Measurements from ENCODE around the gene EXOSC2. TPM values are rescaled to one million over a fixed set of nuclear protein-coding genes. Genes with fewer than 3 reads are reported as not detected.

The EXOSC2 gene
- total and polyA plus RNA-seq, 2 of the 8 experiments (the other 6 are each of a cell fraction or from before 2014, with no cell fraction given), result 47.8 to 93.6 TPM

- H3K4me2 ChIP-seq (ENCODE audit: insufficient read depth in 1 of 2, low read depth in 2 of 2, low read length in 2 of 2), result peak overlapping the region; percentile 62 to 74
- no peak overlapping the region; the same call in 1 of the 2 replicates for H3K18ac ChIP-seq (ENCODE audit: extremely low read depth, low read length)
- H4K8ac ChIP-seq (ENCODE audit: extremely low read depth, insufficient read depth, low read length), result peak overlapping the region; percentile 48
- peaks cover 4 to 34% (median 19%) of the 10 kb centered on the region in 4 experiments for H3K4me1 ChIP-seq (replicated peaks in 1 of 4; ENCODE audit: control insufficient read depth in 3 of 4, insufficient read depth in 4 of 4, low read length in 3 of 4)
- H3K9me3 ChIP-seq (ENCODE audit: insufficient read depth in 2 of 2, low read depth in 1 of 2, low read length in 1 of 2), result peaks cover 6 to 8% of the 10 kb centered on the region in 2 experiments; a peak in 3 of 4 replicates
- peaks cover 0 to 6% (median 0%) of the 10 kb centered on the region in 4 experiments; a peak in 1 of 8 replicates for H3K36me3 ChIP-seq (ENCODE audit: control insufficient read depth in 2 of 4, insufficient read depth in 4 of 4, low read length in 3 of 4)
- H2BK20ac ChIP-seq (ENCODE audit: low read length), result no peak overlapping the region
- H4K5ac ChIP-seq (ENCODE audit: insufficient read length, low read depth, low read length), result no peak overlapping the region
- DNase-seq (ENCODE audit: low read depth in 1 of 2, low spot score in 2 of 2) (peak in 1 of 2 experiments; percentile 75), FAIRE-seq (no peak)
- no peak overlapping the region for H2AK5ac ChIP-seq (ENCODE audit: low read depth, low read length)
- H3K23ac ChIP-seq (ENCODE audit: insufficient read length), result no peak overlapping the region
- H3K9ac ChIP-seq (replicated peaks in 1 of 4; ENCODE audit: extremely low read depth in 1 of 4, low read depth in 3 of 4, low read length in 3 of 4), result no peak overlapping the region
- H4K20me1 ChIP-seq (replicated peaks in 1 of 2; ENCODE audit: control insufficient read depth in 1 of 2, insufficient read depth in 2 of 2, low read length in 2 of 2), result peaks cover 7 to 14% of the 10 kb centered on the region in 2 experiments
- peak overlapping the region; percentile 25 to 62 (median 34) for H3K4me3 ChIP-seq (ENCODE audit: extremely low read depth in 1 of 4, insufficient read depth in 2 of 4, low read depth in 3 of 4, low read length in 4 of 4)
- H3K27me3 ChIP-seq (replicated peaks in 1 of 4; ENCODE audit: control insufficient read depth in 3 of 4, extremely low read depth in 1 of 4, insufficient read depth in 3 of 4, low read length in 3 of 4), result peaks cover 80 to 100% (median 96%) of the 10 kb centered on the region in 4 experiments
- no peak overlapping the region for H3K14ac ChIP-seq (ENCODE audit: insufficient read length)
- H2BK15ac ChIP-seq (ENCODE audit: low read length), result no peak overlapping the region
- H3K23me2 ChIP-seq (ENCODE audit: low read depth, low read length), result peaks cover 12% of the 10 kb centered on the region; the same call in 1 of the 2 replicates
- no peak overlapping the region for H3K56ac ChIP-seq (replicated peaks; ENCODE audit: insufficient read length, low read depth, low read length)
- H2BK120ac ChIP-seq (replicated peaks; ENCODE audit: low read depth, low read length), result no peak overlapping the region
- H3K79me1 ChIP-seq (ENCODE audit: low read depth, low read length), result no peaks in the 10 kb centered on the region
- no peak overlapping the region for H3K27ac ChIP-seq (ENCODE audit: low read depth, low read length)
- H2BK5ac ChIP-seq (ENCODE audit: low read depth, low read length), result no peak overlapping the region
- CTCF ChIA-PET (ENCODE audit: partially characterized antibody), result interaction anchor here (1.3 to 2.7 kb wide), 3 partner anchors 22 to 195 kb away, joined by 3 to 13 read pairs (median 4); no protein-coding TSS in a partner anchor
- no peak overlapping the region for H3K4ac ChIP-seq (replicated peaks; ENCODE audit: insufficient read length, low read depth, low read length)
- POLR2A ChIA-PET (ENCODE audit: partially characterized antibody), result no interaction called here
- H4K91ac ChIP-seq (replicated peaks; ENCODE audit: insufficient read length, low read length), result no peak overlapping the region
- H2AFZ ChIP-seq (ENCODE audit: low read length), result no peak overlapping the region
- no peak overlapping the region for H2BK12ac ChIP-seq (ENCODE audit: low read depth, low read length)
- no peaks in the 10 kb centered on the region for H3K79me2 ChIP-seq (ENCODE audit: control insufficient read depth in 1 of 2, insufficient read depth in 2 of 2, low read length in 2 of 2)
- 2% methylated on average over 31 of the region's 82 CpGs; no CpG with 5 or more reads in 1 of the 2 experiments for WGBS, 2 experiments (ENCODE audit: extremely low coverage in 1 of 2, insufficient coverage in 1 of 2, insufficient read length in 1 of 2, insufficient replicate concordance in 2 of 2, low coverage in 1 of 2, low lambda C conversion rate in 2 of 2, missing lambda C conversion rate in 1 of 2)
- TF ChIP-seq SAP30 (IDR thresholded peaks at IDR 0.05; ENCODE audit: insufficient read depth, insufficient replicate concordance, low read length) (no peak), CHD2 (IDR thresholded peaks at IDR 0.05; ENCODE audit: low read length) (no peak), EZH2 (IDR thresholded peaks at IDR 0.05; ENCODE audit: low read depth, low read length, severe bottlenecking) (peak; percentile 59), PHF8 (conservative IDR thresholded peaks at IDR 0.05; ENCODE audit: low read depth, low read length) (peak; percentile 27; the same call in 1 of the 2 replicates), KDM4A (IDR thresholded peaks at IDR 0.05; ENCODE audit: low read depth, low read length, severe bottlenecking) (peak; percentile 91), ATF2 (IDR thresholded peaks at IDR 0.05; ENCODE audit: low read length) (no peak), SP2 (IDR thresholded peaks at IDR 0.05; ENCODE audit: low read length) (no peak), NANOG (IDR thresholded peaks at IDR 0.05; ENCODE audit: insufficient read depth, low read depth, low read length, poor library complexity, severe bottlenecking) (peak; percentile 57), POLR2A (IDR thresholded peaks at IDR 0.05; ENCODE audit: control extremely low read depth in 1 of 2, low read depth in 2 of 2, low read length in 2 of 2) (no peak), YY1 (IDR thresholded peaks at IDR 0.05; ENCODE audit: low read depth, low read length) (no peak)
Observed at GRCh38 chr9:130660683-130661450, 32.7 kb upstream of the EXOSC2 start.

Data from H1 (cell line).